NCI-H146 treated with DMSO at 0.1 percent for 48 hours (cell line): ENCODE results near the gene KRTCAP2.
"Not testable (repeated sequence)": the region's sequence is repeated elsewhere in the genome, so short reads cannot be mapped to it uniquely, and the experiment has no call there.

Source experiments
- DNase-seq: peaks from one replicate; lab custom pipeline; 2025; ENCODE audit not compliant: unreplicated experiment; lab: John Stamatoyannopoulos, UW

KRTCAP2 gene

GRCh38 chr1:155172732-155173477 is at the start of gene KRTCAP2:
KRTCAP2 (minus strand) TSS chr1:155173304; CDS start chr1:155173224, 80 bp downstream.
- DNase-seq: peak; percentile 93

GRCh38 chr1:155220211-155220965 is 47.3 kb upstream of the KRTCAP2 start:
- not testable (repeated sequence) for DNase-seq

GRCh38 chr1:155219592-155220031 is 46.5 kb upstream of the KRTCAP2 start:
- no peak for DNase-seq

GRCh38 chr1:155218854-155219591 is 45.9 kb upstream of the KRTCAP2 start:
- peak; percentile 35 for DNase-seq

- not testable (repeated sequence) for DNase-seq
Measured at GRCh38 chr1:155214702-155215101, 41.6 kb upstream of the KRTCAP2 start.

- DNase-seq: not testable (repeated sequence)
Measured at GRCh38 chr1:155212051-155212440, 38.9 kb upstream of the KRTCAP2 start.

- not testable (repeated sequence) for DNase-seq
Measured at GRCh38 chr1:155211381-155212050, 38.4 kb upstream of the KRTCAP2 start.

- no peak for DNase-seq
Measured at GRCh38 chr1:155210314-155211104, 37.4 kb upstream of the KRTCAP2 start.

GRCh38 chr1:155209312-155209721 is 36.2 kb upstream of the KRTCAP2 start:
- no peak for DNase-seq

- DNase-seq: peak; percentile 67
Measured at GRCh38 chr1:155208541-155209311, 35.6 kb upstream of the KRTCAP2 start, which contains the start of gene MTX1. MTX1 (plus strand) TSS chr1:155208695; CDS start chr1:155208805, 110 bp downstream.

- peak; percentile 38 for DNase-seq
Measured at GRCh38 chr1:155207806-155208540, 34.9 kb upstream of the KRTCAP2 start, which contains the start of gene THBS3. THBS3 (minus strand) TSS chr1:155207897; CDS start chr1:155207876, 21 bp downstream.

- DNase-seq: peak; percentile 68
Measured at GRCh38 chr1:155206891-155207805, 34.0 kb upstream of the KRTCAP2 start.

- DNase-seq: no peak
Measured at GRCh38 chr1:155205969-155206593, 33.0 kb upstream of the KRTCAP2 start.

GRCh38 chr1:155205035-155205434 is 31.9 kb upstream of the KRTCAP2 start:
- DNase-seq: no peak

- no peak for DNase-seq
Measured at GRCh38 chr1:155202731-155203515, 29.8 kb upstream of the KRTCAP2 start.

- DNase-seq: no peak
Measured at GRCh38 chr1:155202198-155202597, 29.1 kb upstream of the KRTCAP2 start.
